Panc1 (cell line): ENCODE results near the gene ZFP36L2. TPM values are rescaled to one million over a fixed set of nuclear protein-coding genes. Genes with fewer than 3 reads are reported as not detected.

ENCODE experiments used
- ATAC-seq: fragments of 200-7000 bp; cut with Tn5 transposase; 2 replicates; pipeline ENCODE4 v1.9.1; 2020; ENCODE audit warnings: mild to moderate bottlenecking, moderate library complexity
- BruUV-seq: library from RNA; stranded (reverse); fragments of 400-500 nt; replicated peaks from 2 replicates; lab custom pipeline; 2021; lab: Mats Ljungman, UMichigan
- CTCF ChIA-PET: fragments of 300-600 bp; sonication (Branson Sonifier 250); formaldehyde crosslinking; loops from one replicate; lab custom pipeline; 2022; ENCODE audit warnings: antibody characterized with exemption; lab: Charles Lee
- POLR2A ChIA-PET: fragments of 300-600 bp; sonication (Branson Sonifier 250); formaldehyde crosslinking; loops from one replicate; lab custom pipeline; 2022; ENCODE audit warnings: antibody characterized with exemption; lab: Charles Lee
- DNase-seq: peaks from one replicate; pipeline ENCODE4 v3.0.0-alpha.2; 2010; ENCODE audit warnings: low read depth, low spot score
- H3K27ac ChIP-seq: 2 replicates; pipeline ENCODE4 v1.5.1; 2011; ENCODE audit warnings: mild to moderate bottlenecking, low read length, inconsistent platforms
- H3K27me3 ChIP-seq: fragments of 200-500 bp; sonication (Bioruptor generic); 2 replicates; pipeline ENCODE4 v1.6.0; 2014; ENCODE audit warnings: low read length, inconsistent platforms; ENCODE audit not compliant: control insufficient read depth, insufficient read depth
- H3K36me3 ChIP-seq: fragments of 200-500 bp; sonication (Bioruptor generic); 2 replicates; pipeline ENCODE4 v1.5.1; 2014; ENCODE audit warnings: inconsistent platforms, mild to moderate bottlenecking, low read length, moderate library complexity; ENCODE audit not compliant: control insufficient read depth, insufficient read depth
- H3K4me1 ChIP-seq: 2 replicates; pipeline ENCODE4 v1.5.1; 2011; ENCODE audit warnings: inconsistent platforms, mild to moderate bottlenecking, low read length, moderate library complexity; ENCODE audit not compliant: control insufficient read depth, insufficient read depth
- H3K4me3 ChIP-seq, 2 experiments: 2 replicates each; pipeline ENCODE4 v1.5.1; 2011 to 2012; ENCODE audit warnings: low read depth in 2 of 2, low read length in 2 of 2, mild to moderate bottlenecking in 2 of 2, inconsistent platforms in 1 of 2, moderate library complexity in 1 of 2
- H3K9me3 ChIP-seq: fragments of 200-500 bp; sonication (Bioruptor generic); 2 replicates; pipeline ENCODE4 v1.5.1; 2014; ENCODE audit warnings: low read depth, mild to moderate bottlenecking, inconsistent platforms, low read length, moderate library complexity; ENCODE audit not compliant: control insufficient read depth, insufficient read depth
- CTCF ChIP-seq: fragments of 450-650 bp; IDR thresholded peaks from 2 replicates; pipeline ENCODE4 v1.5.1; 2017; ENCODE audit warnings: mild to moderate bottlenecking
- POLR2AphosphoS5 ChIP-seq: IDR thresholded peaks from 2 replicates; pipeline ENCODE4 v1.6.1; 2012; ENCODE audit warnings: mild to moderate bottlenecking, low read depth, low read length, moderate library complexity
- REST ChIP-seq, 2 experiments: IDR thresholded peaks; 2 replicates each; pipeline ENCODE4 v1.6.1; 2011 to 2012; ENCODE audit warnings: low read depth in 2 of 2, control low read depth in 1 of 2, low read length in 1 of 2, mild to moderate bottlenecking in 1 of 2, moderate library complexity in 1 of 2; ENCODE audit not compliant: insufficient read depth in 1 of 2
- SIN3A ChIP-seq: IDR thresholded peaks from 2 replicates; pipeline ENCODE4 v1.6.1; 2012; ENCODE audit warnings: low read depth, mild to moderate bottlenecking, low read length, moderate library complexity, borderline replicate concordance; ENCODE audit not compliant: insufficient read depth
- TCF7L2 ChIP-seq: IDR thresholded peaks from 2 replicates; pipeline ENCODE4 v1.6.1; 2011; ENCODE audit warnings: mild to moderate bottlenecking, low read depth, low read length, inconsistent platforms
- in situ Hi-C: cut with HindIII; loops from 2 replicates; pipeline ENCODE4 v1.10.0; 2016; ENCODE audit warnings: low sequenced_read_pairs, low pct_unique_long_range_greater_than_20kb
- intact Hi-C: fragments of 100-400 bp; cut with micrococcal nuclease; formaldehyde crosslinking; loops from one replicate; pipeline ENCODE4 v1.10.0; 2022; ENCODE audit not compliant: unreplicated experiment
- total RNA-seq: library from RNA; stranded (reverse); gene quantifications from one replicate; pipeline ENCODE4 v1.2.1, GENCODE V29; 2021; ENCODE audit not compliant: unreplicated experiment

ZFP36L2 gene
- total RNA-seq, 1 experiment from 2014 or later: 46.3 TPM

DNA sequence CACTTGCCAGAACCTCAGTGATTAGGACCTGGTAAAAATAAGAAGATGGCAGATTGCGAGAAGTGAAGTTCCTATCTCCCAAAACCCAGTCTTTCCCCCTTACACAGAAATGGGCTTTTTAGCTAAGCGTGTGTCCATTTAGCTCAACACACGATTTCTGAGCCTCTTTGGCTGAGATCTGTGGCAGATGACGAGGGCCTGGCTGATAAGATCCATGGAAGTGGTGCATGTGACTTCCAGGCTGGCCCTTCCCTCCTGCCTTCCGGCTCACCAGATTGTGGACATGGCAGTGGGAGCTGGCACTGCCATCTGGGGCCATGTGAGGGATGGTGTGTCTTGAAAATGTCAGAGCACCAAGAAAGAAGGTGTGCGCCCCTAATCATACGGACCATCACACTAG lies 41.0 kb upstream of the ZFP36L2 start:
- Histone ChIP-seq H3K4me3 (no peak overlapping the region), H3K27ac (no peak overlapping the region), H3K36me3 (no peaks in the 10 kb centered on the region), H3K9me3 (no peaks in the 10 kb centered on the region), H3K4me1 (no peaks in the 10 kb centered on the region), H3K27me3 (no peaks in the 10 kb centered on the region)
- DNase-seq (no peak), ATAC-seq (no peak)
- ChIA-PET POLR2A (no interaction called here), CTCF (no interaction called here)
- in situ Hi-C loops: no loop called here
- no TSS peak for BruUV-seq
- TF ChIP-seq REST (IDR thresholded peaks at IDR 0.05; ENCODE audit: insufficient read depth in 1 of 2, low read depth in 2 of 2, low read length in 1 of 2) (no peak), CTCF (no peak), POLR2AphosphoS5 (no peak)
- intact Hi-C loops: no loop called here

GRCh38 chr2:43266711-43267111 lies 40.3 kb upstream of the ZFP36L2 start:
- no peaks in the 10 kb centered on the region for H3K4me1 ChIP-seq
- H3K27me3 ChIP-seq: no peaks in the 10 kb centered on the region
- intact Hi-C loops (no loop called here), in situ Hi-C loops (no loop called here)
- no peak overlapping the region for H3K4me3 ChIP-seq
- BruUV-seq: no TSS peak
- ATAC-seq: no peak
- no peak for DNase-seq
- no peaks in the 10 kb centered on the region for H3K9me3 ChIP-seq
- no peak overlapping the region for H3K27ac ChIP-seq
- POLR2A ChIA-PET: interaction anchor here (0.6 kb wide), 1 partner anchor 30 kb away, joined by 3 read pairs; no protein-coding TSS in a partner anchor
- TF ChIP-seq SIN3A (no peak), TCF7L2 (no peak), REST (IDR thresholded peaks at IDR 0.05; ENCODE audit: insufficient read depth in 1 of 2, low read depth in 2 of 2, low read length in 1 of 2) (no peak), POLR2AphosphoS5 (no peak), CTCF (no peak)
- no peaks in the 10 kb centered on the region for H3K36me3 ChIP-seq
- CTCF ChIA-PET: no interaction called here
